WERI-Rb-1 (cell line): Measurements from ENCODE around the gene ZSCAN10.
"Not testable (repeated sequence)": the region's sequence is repeated elsewhere in the genome, so short reads cannot be mapped to it uniquely, and the experiment has no call there.

Source experiments
- DNase-seq: peaks from one replicate; pipeline ENCODE4 v3.0.0-alpha.2; 2020
- H3K27ac ChIP-seq: fragments of 250-450 bp; sonication (Bioruptor Pico); 2 replicates; pipeline ENCODE4 v1.5.1; 2020; ENCODE audit warnings: mild to moderate bottlenecking, moderate library complexity
- H3K27me3 ChIP-seq: fragments of 250-450 bp; sonication (Bioruptor Pico); 2 replicates; pipeline ENCODE4 v1.5.1; 2021; ENCODE audit warnings: mild to moderate bottlenecking, low read depth, moderate library complexity; ENCODE audit not compliant: insufficient read depth, severe bottlenecking
- H3K36me3 ChIP-seq: fragments of 250-450 bp; sonication (Bioruptor Pico); 2 replicates; pipeline ENCODE4 v1.5.1; 2020; ENCODE audit warnings: mild to moderate bottlenecking, moderate library complexity
- H3K4me3 ChIP-seq: 2 replicates; pipeline ENCODE4 v1.5.1; 2011; ENCODE audit warnings: low read depth, mild to moderate bottlenecking, control low read depth, low read length
- H3K9me3 ChIP-seq: fragments of 250-450 bp; sonication (Bioruptor Pico); 2 replicates; pipeline ENCODE4 v1.5.1; 2021; ENCODE audit warnings: mild to moderate bottlenecking, moderate library complexity; ENCODE audit not compliant: severe bottlenecking
- CTCF ChIP-seq: IDR thresholded peaks from 2 replicates; pipeline ENCODE4 v1.5.1; 2011; ENCODE audit warnings: low read depth, mild to moderate bottlenecking, control low read depth, inconsistent platforms, low read length

Gene ZSCAN10

GRCh38 chr16:3076577-3076976 lies 22.5 kb downstream of the ZSCAN10 start:
- H3K27ac ChIP-seq = no peak overlapping the region
- TF ChIP-seq CTCF = no peak
- H3K27me3 ChIP-seq = no peaks in the 10 kb centered on the region
- DNase-seq = no peak
- no peak overlapping the region for H3K4me3 ChIP-seq
- no peaks in the 10 kb centered on the region for H3K36me3 ChIP-seq
- H3K9me3 ChIP-seq = no peaks in the 10 kb centered on the region

- not testable (repeated sequence) for H3K27ac ChIP-seq, H3K27me3 ChIP-seq, H3K9me3 ChIP-seq, H3K4me3 ChIP-seq, DNase-seq, H3K36me3 ChIP-seq
Observed at GRCh38 chr16:3075946-3076345, 23.1 kb downstream of the ZSCAN10 start.

GRCh38 chr16:3075523-3075915 lies 23.6 kb downstream of the ZSCAN10 start:
- no peak for TF ChIP-seq CTCF
- no peaks in the 10 kb centered on the region for H3K27me3 ChIP-seq
- H3K9me3 ChIP-seq = no peaks in the 10 kb centered on the region
- H3K4me3 ChIP-seq = no peak overlapping the region
- H3K36me3 ChIP-seq = no peaks in the 10 kb centered on the region
- no peak overlapping the region for H3K27ac ChIP-seq
- DNase-seq = no peak

GRCh38 chr16:3074860-3075522 lies 24.1 kb downstream of the ZSCAN10 start:
- Histone ChIP-seq H3K27ac (no peak overlapping the region), H3K27me3 (no peaks in the 10 kb centered on the region), H3K4me3 (no peak overlapping the region), H3K9me3 (no peaks in the 10 kb centered on the region), H3K36me3 (no peaks in the 10 kb centered on the region)
- DNase-seq = no peak
- TF ChIP-seq CTCF = no peak

- no peak overlapping the region for H3K27ac ChIP-seq
Observed at GRCh38 chr16:3073448-3073847, 25.6 kb downstream of the ZSCAN10 start.

More at GRCh38 chr16:3073448-3073847, 25.6 kb downstream of the ZSCAN10 start:
- no peak for TF ChIP-seq CTCF
- Histone ChIP-seq H3K36me3 (no peaks in the 10 kb centered on the region), H3K4me3 (no peak overlapping the region), H3K9me3 (no peaks in the 10 kb centered on the region), H3K27me3 (no peaks in the 10 kb centered on the region)
- no peak for DNase-seq
